Measurements from ENCODE around the gene OR9K2.
"Not testable (repeated sequence)": the region's sequence is repeated elsewhere in the genome, so short reads cannot be mapped to it uniquely, and the experiment has no call there.

OR9K2 gene, protein sequence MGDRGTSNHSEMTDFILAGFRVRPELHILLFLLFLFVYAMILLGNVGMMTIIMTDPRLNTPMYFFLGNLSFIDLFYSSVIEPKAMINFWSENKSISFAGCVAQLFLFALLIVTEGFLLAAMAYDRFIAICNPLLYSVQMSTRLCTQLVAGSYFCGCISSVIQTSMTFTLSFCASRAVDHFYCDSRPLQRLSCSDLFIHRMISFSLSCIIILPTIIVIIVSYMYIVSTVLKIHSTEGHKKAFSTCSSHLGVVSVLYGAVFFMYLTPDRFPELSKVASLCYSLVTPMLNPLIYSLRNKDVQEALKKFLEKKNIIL

DNA sequence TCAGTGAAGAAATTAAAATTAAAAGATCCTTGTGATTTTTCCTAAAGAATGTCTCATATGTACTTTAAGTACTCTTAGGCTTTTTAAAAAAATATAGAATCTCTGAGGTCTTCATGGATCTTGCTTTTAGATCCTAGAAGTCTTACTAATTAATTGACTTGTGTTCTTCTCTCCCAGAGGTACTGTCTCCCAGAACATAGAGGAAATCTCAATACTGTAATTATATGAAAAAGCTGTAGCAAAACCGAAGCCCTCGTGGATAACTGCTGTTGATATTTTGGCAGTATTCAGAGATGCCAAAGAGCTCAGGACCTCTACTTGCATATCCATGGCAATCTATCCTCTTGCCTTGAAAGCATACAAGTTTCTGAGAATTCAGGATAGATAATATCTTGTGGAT is at the start of gene OR9K2:
Gene OR9K2, plus strand, starts transcription at position 301 of the 400 bp plus-strand sequence. CDS start 3,429 bp downstream, outside the sequence.
- H3K36me3 ChIP-seq (ENCODE audit: control insufficient read depth, insufficient read depth, low read length), result no peaks in the 10 kb centered on the region
- no peaks in the 10 kb centered on the region for H3K9me3 ChIP-seq (ENCODE audit: control insufficient read depth, insufficient read depth, low read length)
- H3K4me1 ChIP-seq (ENCODE audit: control insufficient read depth, insufficient read depth, low read length), result no peaks in the 10 kb centered on the region
- no peak within 1 kb of the TSS for H3K9ac ChIP-seq (ENCODE audit: low read depth, low read length)
- H3K27ac ChIP-seq (ENCODE audit: low read depth, low read length), result no peak within 1 kb of the TSS
- no peaks in the 10 kb centered on the region for H3K27me3 ChIP-seq (ENCODE audit: control insufficient read depth, insufficient read depth, low read length)
- H3K4me3 ChIP-seq (ENCODE audit: low read depth, low read length), result no peak within 1 kb of the TSS

DNA sequence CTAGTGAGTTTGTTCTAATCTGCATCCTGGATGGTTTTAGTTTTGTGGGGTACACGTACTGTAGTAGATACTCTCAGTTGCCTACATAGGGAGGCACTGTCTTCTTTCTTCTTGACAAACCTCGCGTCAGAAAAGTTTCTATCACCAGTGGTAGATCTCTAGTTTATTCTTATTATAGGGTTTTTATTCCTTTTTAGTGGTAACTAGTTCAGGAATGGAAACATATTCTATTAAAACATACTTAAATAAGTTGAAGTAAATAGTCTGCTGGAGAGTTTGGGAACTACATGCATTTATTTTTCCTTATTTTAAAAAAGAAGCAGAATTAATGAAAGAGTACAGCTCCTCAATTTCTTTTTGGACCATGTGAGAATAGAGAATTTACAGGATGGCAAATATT is 33.6 kb upstream of the OR9K2 start:
- Histone ChIP-seq H3K4me3 (ENCODE audit: low read depth, low read length) (no peak overlapping the region), H3K9ac (ENCODE audit: low read depth, low read length) (no peak overlapping the region), H3K36me3 (ENCODE audit: control insufficient read depth, insufficient read depth, low read length) (no peaks in the 10 kb centered on the region), H3K4me1 (ENCODE audit: control insufficient read depth, insufficient read depth, low read length) (no peaks in the 10 kb centered on the region), H3K27me3 (ENCODE audit: control insufficient read depth, insufficient read depth, low read length) (no peaks in the 10 kb centered on the region), H3K27ac (ENCODE audit: low read depth, low read length) (no peak overlapping the region), H3K9me3 (ENCODE audit: control insufficient read depth, insufficient read depth, low read length) (peaks cover 2% of the 10 kb centered on the region; the same call in 1 of the 2 replicates)

DNA sequence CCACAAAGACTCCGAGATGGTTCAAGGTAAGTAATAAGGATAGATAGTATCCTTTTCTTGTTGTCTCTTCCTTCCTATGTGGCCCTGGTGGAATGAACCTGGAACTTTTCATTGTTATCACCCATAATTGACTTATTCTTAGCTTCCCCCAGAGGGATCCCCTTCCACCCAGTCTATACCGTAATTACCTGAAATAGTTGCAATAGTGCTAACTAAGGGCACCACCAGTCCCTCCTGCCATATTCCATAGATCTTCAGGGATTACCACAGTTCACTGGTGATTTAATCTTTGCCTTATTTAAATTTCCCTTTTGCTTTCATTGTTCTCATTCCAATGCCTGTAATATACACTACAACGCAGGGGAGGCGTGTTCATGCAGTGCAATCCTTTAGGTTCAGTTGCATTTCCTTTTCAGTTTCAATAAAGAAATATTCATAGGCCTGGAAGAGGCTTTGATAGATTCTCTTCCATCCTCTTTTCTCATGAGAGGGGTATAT is 13.8 kb upstream of the OR9K2 start:
- no peaks in the 10 kb centered on the region for H3K4me1 ChIP-seq (ENCODE audit: control insufficient read depth, insufficient read depth, low read length)
- H3K27ac ChIP-seq (ENCODE audit: low read depth, low read length), result no peak overlapping the region
- no peak overlapping the region for H3K4me3 ChIP-seq (ENCODE audit: low read depth, low read length)
- H3K36me3 ChIP-seq (ENCODE audit: control insufficient read depth, insufficient read depth, low read length), result no peaks in the 10 kb centered on the region
- no peaks in the 10 kb centered on the region for H3K9me3 ChIP-seq (ENCODE audit: control insufficient read depth, insufficient read depth, low read length)
- no peaks in the 10 kb centered on the region for H3K27me3 ChIP-seq (ENCODE audit: control insufficient read depth, insufficient read depth, low read length)
- H3K9ac ChIP-seq (ENCODE audit: low read depth, low read length), result no peak overlapping the region

DNA sequence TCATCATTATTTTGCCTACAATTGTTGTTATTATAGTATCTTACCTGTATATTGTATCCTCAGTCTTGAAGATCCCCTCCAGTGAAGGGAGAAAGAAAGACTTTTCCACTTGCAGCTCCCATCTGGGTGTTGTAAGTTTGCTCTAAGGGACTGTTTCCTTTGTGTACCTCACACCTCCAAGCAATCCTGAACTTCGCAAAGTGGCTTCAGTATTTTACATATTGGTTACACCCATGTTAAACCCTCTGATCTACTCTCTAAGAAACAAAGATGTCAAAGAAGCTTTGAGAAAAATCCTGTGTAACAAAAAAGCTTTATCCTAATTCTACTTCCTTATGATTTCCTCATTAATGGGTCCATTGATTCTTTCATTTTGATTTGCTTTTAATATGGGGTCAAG is 10.1 kb upstream of the OR9K2 start:
- no peak overlapping the region for H3K9ac ChIP-seq (ENCODE audit: low read depth, low read length)
- no peaks in the 10 kb centered on the region for H3K27me3 ChIP-seq (ENCODE audit: control insufficient read depth, insufficient read depth, low read length)
- no peak overlapping the region for H3K4me3 ChIP-seq (ENCODE audit: low read depth, low read length)
- H3K36me3 ChIP-seq (ENCODE audit: control insufficient read depth, insufficient read depth, low read length), result no peaks in the 10 kb centered on the region
- H3K27ac ChIP-seq (ENCODE audit: low read depth, low read length), result no peak overlapping the region
- H3K4me1 ChIP-seq (ENCODE audit: control insufficient read depth, insufficient read depth, low read length), result no peaks in the 10 kb centered on the region
- no peaks in the 10 kb centered on the region; the same call in 1 of the 2 replicates for H3K9me3 ChIP-seq (ENCODE audit: control insufficient read depth, insufficient read depth, low read length)

DNA sequence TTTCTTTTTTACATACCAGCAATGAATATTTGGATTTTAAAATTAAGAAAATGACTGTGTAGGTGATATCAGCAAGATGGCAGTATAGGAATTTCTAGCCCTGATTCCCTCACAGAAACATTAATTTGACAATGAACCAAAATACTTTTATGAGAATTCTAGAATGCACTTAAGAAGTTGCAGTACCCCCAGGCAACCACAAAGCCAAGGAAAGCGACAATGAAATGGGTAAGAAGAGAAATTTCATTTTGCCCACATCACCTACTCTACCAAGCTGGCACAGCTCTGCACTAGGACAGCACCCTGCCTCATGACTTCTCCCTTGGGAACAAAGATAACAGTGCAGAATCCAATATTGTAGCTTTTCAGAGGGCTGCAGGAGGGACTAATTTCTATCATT is 6.6 kb downstream of the OR9K2 start:
- Histone ChIP-seq H3K27ac (ENCODE audit: low read depth, low read length) (no peak overlapping the region), H3K4me3 (ENCODE audit: low read depth, low read length) (no peak overlapping the region), H3K9me3 (ENCODE audit: control insufficient read depth, insufficient read depth, low read length) (no peaks in the 10 kb centered on the region), H3K9ac (ENCODE audit: low read depth, low read length) (no peak overlapping the region), H3K36me3 (ENCODE audit: control insufficient read depth, insufficient read depth, low read length) (no peaks in the 10 kb centered on the region), H3K27me3 (ENCODE audit: control insufficient read depth, insufficient read depth, low read length) (no peaks in the 10 kb centered on the region), H3K4me1 (ENCODE audit: control insufficient read depth, insufficient read depth, low read length) (no peaks in the 10 kb centered on the region)

DNA sequence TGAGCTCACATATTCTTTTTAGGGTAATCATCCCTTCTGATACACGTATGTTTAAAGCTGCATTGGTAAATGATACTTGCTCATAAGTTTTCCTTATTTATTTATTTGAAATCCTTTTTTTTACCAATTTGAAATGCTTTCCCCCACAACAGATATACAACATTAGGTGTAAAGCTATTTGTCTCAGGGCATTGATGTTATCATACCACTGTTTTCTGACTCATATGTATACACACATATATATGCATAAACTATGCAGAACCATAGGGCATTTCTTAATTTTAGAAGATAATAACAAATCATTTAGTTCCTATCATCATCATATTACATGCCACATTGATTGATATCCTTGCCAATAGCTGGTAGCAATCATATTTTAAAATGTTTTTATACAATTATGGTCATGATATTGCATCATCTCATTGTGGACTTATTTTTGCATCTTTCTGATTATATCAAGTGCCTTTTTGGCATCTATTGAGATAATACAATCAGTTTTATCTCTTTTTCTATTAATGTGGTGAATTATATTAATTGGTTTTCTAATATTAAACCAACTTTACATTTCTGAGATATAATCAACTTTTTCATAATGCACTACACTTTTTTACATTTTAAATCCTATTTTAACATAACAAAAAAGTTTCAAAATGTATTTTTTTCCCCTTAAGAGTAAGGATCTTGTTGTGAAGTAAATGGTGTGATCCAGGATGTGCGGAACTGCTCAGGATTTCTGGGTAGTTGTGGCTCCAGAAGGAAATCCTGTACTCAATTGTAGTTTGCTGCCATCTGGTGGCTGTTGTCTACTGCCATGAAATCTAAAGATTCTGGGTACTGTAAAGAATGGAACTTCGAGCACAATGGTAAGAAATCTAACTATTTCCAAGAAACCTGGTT is 16.7 kb downstream of the OR9K2 start:
- Histone ChIP-seq H3K4me3 (ENCODE audit: low read depth, low read length) (no peak overlapping the region), H3K36me3 (ENCODE audit: control insufficient read depth, insufficient read depth, low read length) (no peaks in the 10 kb centered on the region), H3K9ac (ENCODE audit: low read depth, low read length) (no peak overlapping the region), H3K9me3 (ENCODE audit: control insufficient read depth, insufficient read depth, low read length) (no peaks in the 10 kb centered on the region), H3K27me3 (ENCODE audit: control insufficient read depth, insufficient read depth, low read length) (no peaks in the 10 kb centered on the region), H3K4me1 (ENCODE audit: control insufficient read depth, insufficient read depth, low read length) (no peaks in the 10 kb centered on the region), H3K27ac (ENCODE audit: low read depth, low read length) (no peak overlapping the region)

DNA sequence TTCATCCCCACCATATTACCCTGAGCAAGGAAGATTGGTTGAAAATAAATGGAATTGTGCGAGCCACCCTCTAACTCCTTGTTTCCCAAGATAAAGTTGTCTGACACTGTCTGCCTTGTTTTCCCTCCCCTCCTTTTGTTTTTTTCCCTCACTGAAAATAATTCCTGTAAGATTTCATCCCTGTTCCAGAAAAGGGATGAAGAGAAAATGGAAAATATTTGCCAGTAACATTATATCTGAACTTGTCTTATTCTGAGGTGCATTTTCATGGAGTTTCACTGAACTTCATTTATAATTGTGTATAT is 17.3 kb downstream of the OR9K2 start:
- Histone ChIP-seq H3K27ac (ENCODE audit: low read depth, low read length) (no peak overlapping the region), H3K9ac (ENCODE audit: low read depth, low read length) (no peak overlapping the region), H3K36me3 (ENCODE audit: control insufficient read depth, insufficient read depth, low read length) (no peaks in the 10 kb centered on the region), H3K4me3 (ENCODE audit: low read depth, low read length) (no peak overlapping the region), H3K9me3 (ENCODE audit: control insufficient read depth, insufficient read depth, low read length) (no peaks in the 10 kb centered on the region), H3K27me3 (ENCODE audit: control insufficient read depth, insufficient read depth, low read length) (no peaks in the 10 kb centered on the region), H3K4me1 (ENCODE audit: control insufficient read depth, insufficient read depth, low read length) (no peaks in the 10 kb centered on the region)

DNA sequence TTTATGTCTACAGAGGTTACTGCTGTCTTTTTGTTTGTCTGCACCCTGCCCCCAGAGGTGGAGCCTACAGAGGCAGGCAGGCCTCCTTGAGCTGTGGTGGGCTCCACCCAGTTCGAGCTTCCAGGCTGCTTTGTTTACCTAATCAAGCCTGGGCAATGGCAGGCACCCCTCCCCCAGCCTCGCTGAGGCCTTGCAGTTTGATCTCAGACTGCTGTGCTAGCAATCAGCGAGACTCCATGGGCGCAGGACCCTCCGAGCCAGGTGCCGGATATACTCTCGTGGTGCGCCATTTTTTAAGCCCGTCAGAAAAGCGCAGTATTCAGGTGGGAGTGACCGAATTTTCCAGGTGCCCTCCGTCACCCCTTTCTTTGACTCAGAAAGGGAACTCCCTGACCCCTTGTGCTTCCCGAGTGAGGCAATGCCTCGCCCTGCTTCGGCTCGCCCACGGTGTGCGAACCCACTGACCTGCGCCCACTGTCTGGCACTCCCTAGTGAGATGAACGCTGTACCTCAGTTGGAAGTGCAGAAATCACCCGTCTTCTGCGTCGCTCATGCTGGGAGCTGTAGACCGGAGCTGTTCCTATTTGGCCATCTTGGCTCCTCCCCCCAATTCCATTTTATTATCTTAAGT is 40.9 kb downstream of the OR9K2 start:
- H3K27me3 ChIP-seq (ENCODE audit: control insufficient read depth, insufficient read depth, low read length); H3K36me3 ChIP-seq (ENCODE audit: control insufficient read depth, insufficient read depth, low read length); H3K9me3 ChIP-seq (ENCODE audit: control insufficient read depth, insufficient read depth, low read length); H3K4me3 ChIP-seq (ENCODE audit: low read depth, low read length); H3K27ac ChIP-seq (ENCODE audit: low read depth, low read length); H3K4me1 ChIP-seq (ENCODE audit: control insufficient read depth, insufficient read depth, low read length); H3K9ac ChIP-seq (ENCODE audit: low read depth, low read length): not testable (repeated sequence)

DNA sequence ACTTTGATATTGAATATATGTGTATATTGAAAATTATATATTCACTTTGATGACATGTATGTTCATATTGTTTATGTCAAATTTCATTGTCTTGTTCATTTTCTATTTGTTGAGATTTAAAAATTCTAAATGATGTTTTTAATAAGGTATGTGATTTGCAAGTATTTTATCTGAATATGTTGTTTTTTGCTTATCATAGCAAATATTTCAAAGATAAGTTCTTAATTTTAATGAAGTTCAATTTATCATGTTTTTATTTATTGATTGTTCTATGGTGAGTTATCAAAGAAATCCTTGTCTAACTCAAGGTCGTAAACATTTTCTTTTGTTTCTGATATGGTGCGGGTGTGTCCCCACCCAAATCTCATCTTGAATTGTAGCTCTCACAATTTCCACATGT is 45.2 kb downstream of the OR9K2 start:
- Histone ChIP-seq H3K27me3 (ENCODE audit: control insufficient read depth, insufficient read depth, low read length) (no peaks in the 10 kb centered on the region), H3K4me1 (ENCODE audit: control insufficient read depth, insufficient read depth, low read length) (no peaks in the 10 kb centered on the region), H3K36me3 (ENCODE audit: control insufficient read depth, insufficient read depth, low read length) (no peaks in the 10 kb centered on the region), H3K9me3 (ENCODE audit: control insufficient read depth, insufficient read depth, low read length) (peaks cover 10% of the 10 kb centered on the region), H3K9ac (ENCODE audit: low read depth, low read length) (no peak overlapping the region), H3K27ac (ENCODE audit: low read depth, low read length) (no peak overlapping the region), H3K4me3 (ENCODE audit: low read depth, low read length) (no peak overlapping the region)

DNA sequence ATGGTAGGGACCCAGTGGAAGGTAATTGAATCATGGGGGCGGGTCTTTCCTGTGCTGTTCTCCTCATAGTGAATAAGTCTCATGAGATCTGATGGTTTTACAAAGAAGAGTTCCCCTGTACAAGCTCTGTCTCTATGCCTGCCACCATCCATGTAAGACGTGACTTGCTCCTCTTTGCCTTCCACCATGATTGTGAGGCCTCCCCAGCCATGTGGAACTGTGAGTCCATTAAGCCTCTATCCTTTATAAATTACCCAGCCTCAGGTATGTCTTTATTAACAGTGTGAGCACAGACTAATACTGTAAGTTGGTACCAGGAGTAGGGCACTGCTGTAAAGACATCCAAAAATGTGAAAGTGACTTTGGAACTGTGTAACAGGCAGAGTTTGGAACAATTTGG is 45.6 kb downstream of the OR9K2 start:
- not testable (repeated sequence) for H3K36me3 ChIP-seq (ENCODE audit: control insufficient read depth, insufficient read depth, low read length); H3K9me3 ChIP-seq (ENCODE audit: control insufficient read depth, insufficient read depth, low read length); H3K27me3 ChIP-seq (ENCODE audit: control insufficient read depth, insufficient read depth, low read length); H3K4me1 ChIP-seq (ENCODE audit: control insufficient read depth, insufficient read depth, low read length); H3K4me3 ChIP-seq (ENCODE audit: low read depth, low read length); H3K27ac ChIP-seq (ENCODE audit: low read depth, low read length); H3K9ac ChIP-seq (ENCODE audit: low read depth, low read length)

DNA sequence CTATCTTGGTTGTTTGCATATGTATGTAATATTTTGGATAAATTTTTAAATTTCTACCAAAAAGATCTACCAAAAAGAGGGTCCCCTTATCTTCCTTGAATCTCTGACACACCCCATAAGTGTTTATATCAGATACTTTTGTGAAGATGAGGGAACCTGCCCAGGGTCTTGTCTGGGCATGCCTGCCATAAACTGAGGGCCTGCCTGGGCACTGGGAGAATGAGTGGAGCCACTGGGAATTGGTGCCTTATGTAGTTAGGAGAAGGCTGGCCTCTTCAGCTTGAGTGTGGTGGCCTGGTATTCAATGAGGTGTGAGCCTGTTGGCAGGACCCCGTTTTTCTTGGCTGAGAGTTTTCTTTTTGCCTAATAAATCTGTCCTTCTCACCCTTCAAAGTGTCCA is 46.5 kb downstream of the OR9K2 start:
- H3K9me3 ChIP-seq (ENCODE audit: control insufficient read depth, insufficient read depth, low read length), result peaks cover 10% of the 10 kb centered on the region
- H3K4me1 ChIP-seq (ENCODE audit: control insufficient read depth, insufficient read depth, low read length), result no peaks in the 10 kb centered on the region
- H3K27ac ChIP-seq (ENCODE audit: low read depth, low read length), result no peak overlapping the region
- no peak overlapping the region for H3K4me3 ChIP-seq (ENCODE audit: low read depth, low read length)
- H3K27me3 ChIP-seq (ENCODE audit: control insufficient read depth, insufficient read depth, low read length), result no peaks in the 10 kb centered on the region
- H3K9ac ChIP-seq (ENCODE audit: low read depth, low read length), result no peak overlapping the region
- H3K36me3 ChIP-seq (ENCODE audit: control insufficient read depth, insufficient read depth, low read length), result no peaks in the 10 kb centered on the region

Measured in HUES48 (cell line).